Body of pancreas (tissue), 4 donors: ENCODE data around the gene EMC6.

Source experiments
- POLR2A ChIP-seq, 3 donors: fragments of 450-650 bp; IDR thresholded peaks; one replicate each; pipeline ENCODE4 v1.6.1; 2016; ENCODE audit warnings: antibody characterized with exemption in 3 of 3, mild to moderate bottlenecking in 2 of 3
- TF ChIP-seq, protein P1 (sequence below), 7 experiments: fragments of 450-650 bp in 4 of 7; fragments of 200-600 bp in 3 of 7; sonication (generic) in 3 of 7; IDR thresholded peaks; one replicate each; pipeline ENCODE4 v1.5.1; 2016 to 2019; ENCODE audit warnings: antibody characterized with exemption in 7 of 7

DNA sequence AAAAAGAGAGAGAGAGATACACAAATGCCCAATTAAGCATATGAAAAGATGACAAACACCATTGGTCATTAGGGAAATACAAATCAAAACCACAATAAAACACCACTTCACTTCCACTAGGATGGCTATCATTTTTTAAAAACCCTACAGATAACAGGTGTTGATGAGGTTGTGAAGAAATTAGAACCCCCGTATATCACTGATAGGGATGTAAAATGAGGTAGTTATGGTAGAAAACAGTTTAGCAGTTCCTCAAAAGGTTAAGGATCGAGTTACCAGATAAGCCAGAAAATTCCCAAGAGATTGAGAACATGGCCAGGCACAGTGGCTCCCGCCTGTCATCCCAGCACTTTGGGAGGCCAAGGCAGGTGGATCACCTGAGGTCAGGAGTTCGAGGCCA, 24.5 kb downstream of the EMC6 start:
- TF ChIP-seq, protein P1, sequence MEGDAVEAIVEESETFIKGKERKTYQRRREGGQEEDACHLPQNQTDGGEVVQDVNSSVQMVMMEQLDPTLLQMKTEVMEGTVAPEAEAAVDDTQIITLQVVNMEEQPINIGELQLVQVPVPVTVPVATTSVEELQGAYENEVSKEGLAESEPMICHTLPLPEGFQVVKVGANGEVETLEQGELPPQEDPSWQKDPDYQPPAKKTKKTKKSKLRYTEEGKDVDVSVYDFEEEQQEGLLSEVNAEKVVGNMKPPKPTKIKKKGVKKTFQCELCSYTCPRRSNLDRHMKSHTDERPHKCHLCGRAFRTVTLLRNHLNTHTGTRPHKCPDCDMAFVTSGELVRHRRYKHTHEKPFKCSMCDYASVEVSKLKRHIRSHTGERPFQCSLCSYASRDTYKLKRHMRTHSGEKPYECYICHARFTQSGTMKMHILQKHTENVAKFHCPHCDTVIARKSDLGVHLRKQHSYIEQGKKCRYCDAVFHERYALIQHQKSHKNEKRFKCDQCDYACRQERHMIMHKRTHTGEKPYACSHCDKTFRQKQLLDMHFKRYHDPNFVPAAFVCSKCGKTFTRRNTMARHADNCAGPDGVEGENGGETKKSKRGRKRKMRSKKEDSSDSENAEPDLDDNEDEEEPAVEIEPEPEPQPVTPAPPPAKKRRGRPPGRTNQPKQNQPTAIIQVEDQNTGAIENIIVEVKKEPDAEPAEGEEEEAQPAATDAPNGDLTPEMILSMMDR (IDR thresholded peaks at IDR 0.05), result no peak
- no peak for TF ChIP-seq POLR2A (IDR thresholded peaks at IDR 0.05)
